Liver (tissue), 9 donors: Measurements from ENCODE around the gene CLEC20A. TPM values are rescaled to one million over a fixed set of nuclear protein-coding genes. Genes with fewer than 3 reads are reported as not detected.

Source experiments
- DNase-seq: peaks from one replicate; pipeline ENCODE4 v3.0.0-alpha.2; 2017; ENCODE audit warnings: low spot score
- H3K27ac ChIP-seq, 2 donors: one replicate each; pipeline ENCODE4 v1.7.0; 2013; ENCODE audit warnings: inconsistent platforms in 2 of 2, low read length in 2 of 2, control low read depth in 1 of 2, low read depth in 1 of 2, mild to moderate bottlenecking in 1 of 2
- H3K27me3 ChIP-seq, 4 donors: one replicate each; pipeline versions ENCODE4 v1.6.1 to v1.7.0; 2013; ENCODE audit warnings: low read length in 3 of 4, inconsistent platforms in 1 of 4, mild to moderate bottlenecking in 1 of 4, moderate library complexity in 1 of 4; ENCODE audit not compliant: control insufficient read depth in 4 of 4, insufficient read depth in 4 of 4
- H3K36me3 ChIP-seq, 4 donors: one replicate each; pipeline versions ENCODE4 v1.6.1 to v1.7.0; 2013; ENCODE audit warnings: low read length in 3 of 4, mild to moderate bottlenecking in 3 of 4, low read depth in 1 of 4, moderate library complexity in 1 of 4; ENCODE audit not compliant: control insufficient read depth in 4 of 4, insufficient read depth in 3 of 4
- H3K4me1 ChIP-seq, 4 donors: one replicate each; pipeline versions ENCODE4 v1.6.1 to v1.7.0; 2013; ENCODE audit warnings: low read length in 3 of 4, mild to moderate bottlenecking in 3 of 4, moderate library complexity in 1 of 4; ENCODE audit not compliant: control insufficient read depth in 4 of 4, insufficient read depth in 4 of 4
- H3K4me3 ChIP-seq, 3 donors: one replicate each; pipeline versions ENCODE4 v1.6.1 to v1.7.0; 2013; ENCODE audit warnings: low read length in 3 of 3, control low read depth in 1 of 3, low read depth in 1 of 3, mild to moderate bottlenecking in 1 of 3
- H3K9ac ChIP-seq, 2 donors: one replicate each; pipeline ENCODE4 v1.7.0; 2013; ENCODE audit warnings: low read length in 2 of 2, mild to moderate bottlenecking in 2 of 2, moderate library complexity in 2 of 2, control low read depth in 1 of 2, low read depth in 1 of 2
- H3K9me3 ChIP-seq, 4 donors: one replicate each; pipeline versions ENCODE4 v1.6.1 to v1.7.0; 2013; ENCODE audit warnings: low read length in 3 of 4; ENCODE audit not compliant: control insufficient read depth in 4 of 4
- ATF3 ChIP-seq: IDR thresholded peaks from 2 replicates; pipeline ENCODE4 v1.6.1; 2016; ENCODE audit warnings: antibody characterized with exemption
- CTCF ChIP-seq: fragments of 150-350 bp; IDR thresholded peaks from 2 replicates; pipeline ENCODE4 v1.5.1; 2017; ENCODE audit warnings: improper control_type of control experiment, low read depth, low read length; ENCODE audit not compliant: missing input control
- FOXA1 ChIP-seq: IDR thresholded peaks from 2 replicates; pipeline ENCODE4 v1.6.1; 2016; ENCODE audit warnings: antibody characterized with exemption
- FOXA2 ChIP-seq: IDR thresholded peaks from 2 replicates; pipeline ENCODE4 v1.6.1; 2016; ENCODE audit warnings: antibody characterized with exemption
- GABPA ChIP-seq, 2 donors: IDR thresholded peaks in 1 of 2; conservative IDR thresholded peaks in 1 of 2; 2 replicates each; pipeline ENCODE4 v1.6.1; 2016; ENCODE audit warnings: antibody characterized with exemption in 2 of 2, mild to moderate bottlenecking in 1 of 2, moderate library complexity in 1 of 2
- HNF4A ChIP-seq, 2 donors: conservative IDR thresholded peaks; 2 replicates each; pipeline ENCODE4 v1.6.1; 2016; ENCODE audit warnings: antibody characterized with exemption in 2 of 2, mild to moderate bottlenecking in 2 of 2
- HNF4G ChIP-seq: IDR thresholded peaks from 2 replicates; pipeline ENCODE4 v1.6.1; 2016; ENCODE audit warnings: antibody characterized with exemption
- JUND ChIP-seq, 2 donors: IDR thresholded peaks; 2 replicates each; pipeline ENCODE4 v1.6.1; 2016; ENCODE audit warnings: antibody characterized with exemption in 2 of 2
- MAX ChIP-seq: IDR thresholded peaks from 2 replicates; pipeline ENCODE4 v1.6.1; 2016; ENCODE audit warnings: antibody characterized with exemption
- NR2F2 ChIP-seq: IDR thresholded peaks from 2 replicates; pipeline ENCODE4 v1.6.1; 2016; ENCODE audit warnings: antibody characterized with exemption
- RAD21 ChIP-seq, 2 donors: IDR thresholded peaks; 2 replicates each; pipeline ENCODE4 v1.6.1; 2016; ENCODE audit warnings: antibody characterized with exemption in 2 of 2, mild to moderate bottlenecking in 2 of 2
- REST ChIP-seq: IDR thresholded peaks from 2 replicates; pipeline ENCODE4 v1.6.1; 2016; ENCODE audit warnings: antibody characterized with exemption, mild to moderate bottlenecking
- RXRA ChIP-seq, 2 donors: IDR thresholded peaks; 2 replicates each; pipeline ENCODE4 v1.6.1; 2017 to 2018; ENCODE audit warnings: antibody characterized with exemption in 2 of 2, mild to moderate bottlenecking in 1 of 2
- SP1 ChIP-seq: IDR thresholded peaks from 2 replicates; pipeline ENCODE4 v1.6.1; 2018; ENCODE audit warnings: antibody characterized with exemption, mild to moderate bottlenecking
- TAF1 ChIP-seq: conservative IDR thresholded peaks from 2 replicates; pipeline ENCODE4 v1.6.1; 2016; ENCODE audit warnings: antibody characterized with exemption, mild to moderate bottlenecking
- YY1 ChIP-seq: IDR thresholded peaks from 2 replicates; pipeline ENCODE4 v1.6.1; 2016; ENCODE audit warnings: antibody characterized with exemption, mild to moderate bottlenecking
- ZBTB33 ChIP-seq: IDR thresholded peaks from 2 replicates; pipeline ENCODE4 v1.6.1; 2016; ENCODE audit warnings: antibody characterized with exemption
- WGBS: extraction: QIAGEN DNeasy Blood & Tissue Kit; methylation state at CpG from one replicate; pipeline ENCODE4 v1.1.7; 2013; 5-methylcytosine and 5-hydroxymethylcytosine counted together
- polyA plus RNA-seq, 2 donors: library from polyadenylated mRNA; stranded (reverse) in 1 of 2; unstranded in 1 of 2; fragments of 200-250 nt in 1 of 2; fragments of >200 nt in 1 of 2; fragmentation: Nextera tagmentation in 1 of 2; extraction: Ambion mirVana in 1 of 2; gene quantifications; one replicate each; pipeline versions ENCODE4 v1.2.1 to v1.2.3, GENCODE V29; 2013 to 2015
- total RNA-seq, 2 donors: library from RNA; depleted of rRNA; stranded (reverse); fragments of >200 nt; gene quantifications; one replicate each; pipeline ENCODE4 v1.2.3, GENCODE V29; 2014
- donor health status: healthy.
- donor health status: healthy.
- donor health status: healthy.
- donor health status: healthy.
- donor health status: healthy.

Gene CLEC20A
- total and polyA plus RNA-seq, 4 donors = 0.33 TPM; not detected in 3

GRCh38 chr1:178512566-178513277, 16.0 kb upstream of the CLEC20A start, which contains the start of gene TEX35:
Gene TEX35 (plus strand): TSS chr1:178513109. CDS start chr1:178513189, 80 bp downstream.
- no peak within 1 kb of the TSS for H3K9ac ChIP-seq
- no peaks in the 10 kb centered on the region for H3K36me3 ChIP-seq
- WGBS = 96% methylated on average over 19 of the region's 19 CpGs
- no peaks in the 10 kb centered on the region for H3K27me3 ChIP-seq
- no peak within 1 kb of the TSS for H3K27ac ChIP-seq
- TF ChIP-seq TAF1 (no peak), YY1 (no peak), MAX (no peak), NR2F2 (no peak), HNF4G (no peak), CTCF (no peak), GABPA (IDR thresholded peaks at IDR 0.05 in 1 of 2, conservative IDR thresholded peaks at IDR 0.05 in 1 of 2) (no peak), FOXA1 (no peak), RAD21 (IDR thresholded peaks at IDR 0.05) (no peak), ZBTB33 (no peak)
- no peaks in the 10 kb centered on the region for H3K4me1 ChIP-seq
- no peaks in the 10 kb centered on the region for H3K9me3 ChIP-seq
- H3K4me3 ChIP-seq = no peak within 1 kb of the TSS
- no peak for DNase-seq

- TF ChIP-seq SP1 = no peak
- no peak for TF ChIP-seq TAF1
- no peak for TF ChIP-seq RXRA (IDR thresholded peaks at IDR 0.05)
- no peak for TF ChIP-seq YY1
- no peak for TF ChIP-seq MAX
- TF ChIP-seq NR2F2 = no peak
- TF ChIP-seq HNF4G = no peak
- no peak for TF ChIP-seq GABPA (IDR thresholded peaks at IDR 0.05 in 1 of 2, conservative IDR thresholded peaks at IDR 0.05 in 1 of 2)
- TF ChIP-seq RAD21 (IDR thresholded peaks at IDR 0.05) = no peak
- TF ChIP-seq JUND (IDR thresholded peaks at IDR 0.05) = no peak
- no peak for TF ChIP-seq ATF3
- TF ChIP-seq FOXA1 = no peak
- TF ChIP-seq CTCF = no peak
- TF ChIP-seq HNF4A (conservative IDR thresholded peaks at IDR 0.05) = no peak
- TF ChIP-seq REST = no peak
- no peak for TF ChIP-seq FOXA2
- Histone ChIP-seq H3K9ac (no peak overlapping the region), H3K9me3 (no peaks in the 10 kb centered on the region), H3K27me3 (no peaks in the 10 kb centered on the region), H3K27ac (no peak overlapping the region), H3K4me1 (no peaks in the 10 kb centered on the region), H3K36me3 (no peaks in the 10 kb centered on the region), H3K4me3 (no peak overlapping the region)
- WGBS = 87% methylated on average over 4 of the region's 4 CpGs
- DNase-seq = no peak
These were observed 13.4 kb upstream of the CLEC20A start for GRCh38 chr1:178510155-178510554.
